ENCODE results near the gene OR52B6.
"Not testable (repeated sequence)": the region's sequence is repeated elsewhere in the genome, so short reads cannot be mapped to it uniquely, and the experiment has no call there.

Gene OR52B6

GRCh38 chr11:5596607-5597201 is 16.0 kb downstream of the OR52B6 start, which contains the start of gene TRIM6:
TSS of gene TRIM6 (plus strand) at chr11:5596637. CDS start at chr11:5596898, 261 bp downstream.
- no peaks in the 10 kb centered on the region for H3K9me2 ChIP-seq (ENCODE audit: low read depth, low read length)
- H3F3A ChIP-seq (ENCODE audit: insufficient read depth, low read length): no peaks in the 10 kb centered on the region
- H3K4me3 ChIP-seq (ENCODE audit: low read depth, low read length, poor library complexity, severe bottlenecking): no peak within 1 kb of the TSS
- H3K4me1 ChIP-seq (ENCODE audit: insufficient read depth, low read length, severe bottlenecking): no peaks in the 10 kb centered on the region
- no peak within 1 kb of the TSS for H3K9ac ChIP-seq (ENCODE audit: low read length)
- H3K36me3 ChIP-seq (ENCODE audit: insufficient read depth, low read length): no peaks in the 10 kb centered on the region
- H3K27me3 ChIP-seq (ENCODE audit: insufficient read depth, low read length): no peaks in the 10 kb centered on the region
- no peaks in the 10 kb centered on the region for H3K79me2 ChIP-seq (ENCODE audit: insufficient read depth, low read length)
- TF ChIP-seq EZH2 (IDR thresholded peaks at IDR 0.05; ENCODE audit: borderline replicate concordance, low read length) (no peak), CTCF (IDR thresholded peaks at IDR 0.05; ENCODE audit: low read length) (no peak)
- H3K4me2 ChIP-seq (ENCODE audit: low read length): no peak within 1 kb of the TSS
- H4K20me1 ChIP-seq (ENCODE audit: insufficient read depth, low read length): no peaks in the 10 kb centered on the region
- H3K27ac ChIP-seq (ENCODE audit: low read depth, low read length, poor library complexity, severe bottlenecking): no peak within 1 kb of the TSS
- H2AFZ ChIP-seq (ENCODE audit: low read length): no peak within 1 kb of the TSS
- H3K9me3 ChIP-seq (ENCODE audit: low read length): no peaks in the 10 kb centered on the region

DNA sequence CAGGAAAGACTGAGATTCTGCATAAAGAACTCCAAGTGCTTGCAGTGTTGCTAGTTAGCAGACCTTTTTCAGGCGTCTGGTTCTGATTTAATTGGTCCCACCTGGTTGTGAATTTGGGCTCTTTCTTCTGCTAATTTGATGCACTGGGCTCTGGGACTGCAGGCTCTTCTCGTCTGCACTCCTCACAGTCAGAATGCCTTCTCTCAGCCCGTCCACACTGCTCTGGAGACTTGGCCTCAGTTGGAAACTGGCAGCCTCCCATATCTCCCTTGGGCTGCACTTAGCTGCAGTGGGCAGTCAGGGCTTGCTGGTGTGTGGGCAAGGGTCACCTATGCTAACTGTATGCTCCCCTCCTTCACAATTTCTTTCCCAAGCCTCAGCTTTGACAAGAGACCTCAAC is 17.3 kb downstream of the OR52B6 start:
- Histone ChIP-seq H2AFZ (ENCODE audit: low read length) (no peak overlapping the region), H3K9ac (ENCODE audit: low read length) (no peak overlapping the region), H3F3A (ENCODE audit: insufficient read depth, low read length) (no peaks in the 10 kb centered on the region), H3K9me2 (ENCODE audit: low read depth, low read length) (no peaks in the 10 kb centered on the region), H4K20me1 (ENCODE audit: insufficient read depth, low read length) (no peaks in the 10 kb centered on the region), H3K4me2 (ENCODE audit: low read length) (no peak overlapping the region), H3K27ac (ENCODE audit: low read depth, low read length, poor library complexity, severe bottlenecking) (no peak overlapping the region), H3K36me3 (ENCODE audit: insufficient read depth, low read length) (no peaks in the 10 kb centered on the region), H3K4me1 (ENCODE audit: insufficient read depth, low read length, severe bottlenecking) (no peaks in the 10 kb centered on the region), H3K27me3 (ENCODE audit: insufficient read depth, low read length) (no peaks in the 10 kb centered on the region), H3K9me3 (ENCODE audit: low read length) (no peaks in the 10 kb centered on the region), H3K79me2 (ENCODE audit: insufficient read depth, low read length) (no peaks in the 10 kb centered on the region), H3K4me3 (ENCODE audit: low read depth, low read length, poor library complexity, severe bottlenecking) (no peak overlapping the region)
- TF ChIP-seq EZH2 (IDR thresholded peaks at IDR 0.05; ENCODE audit: borderline replicate concordance, low read length) (no peak), CTCF (IDR thresholded peaks at IDR 0.05; ENCODE audit: low read length) (no peak)

DNA sequence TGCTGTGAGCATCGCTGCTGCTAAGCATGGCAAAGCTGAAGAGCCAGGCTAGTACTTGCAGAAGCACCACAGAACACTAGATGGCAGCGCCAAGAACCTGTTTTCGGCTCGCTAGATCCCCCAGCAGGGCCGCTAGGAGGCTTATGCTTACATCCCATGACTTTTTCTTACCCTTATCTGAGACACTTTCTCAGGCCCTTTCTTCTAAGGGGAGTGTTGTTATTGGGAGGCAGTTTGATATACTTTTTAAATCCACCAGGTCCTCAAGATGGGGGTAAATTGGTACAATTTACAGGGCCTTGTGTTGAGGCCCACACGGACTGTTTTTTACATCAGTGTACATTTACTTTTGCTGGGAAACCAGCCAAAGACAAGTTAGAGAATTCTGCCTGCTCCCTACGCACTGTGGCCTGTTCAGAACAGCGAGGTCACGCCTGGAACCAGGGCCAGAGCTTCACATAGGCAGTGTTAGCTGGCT is 19.7 kb downstream of the OR52B6 start:
- Histone ChIP-seq H3F3A (ENCODE audit: insufficient read depth, low read length) (no peaks in the 10 kb centered on the region), H3K36me3 (ENCODE audit: insufficient read depth, low read length) (no peaks in the 10 kb centered on the region), H3K9me3 (ENCODE audit: low read length) (no peaks in the 10 kb centered on the region), H3K27ac (ENCODE audit: low read depth, low read length, poor library complexity, severe bottlenecking) (no peak overlapping the region), H3K4me2 (ENCODE audit: low read length) (no peak overlapping the region), H4K20me1 (ENCODE audit: insufficient read depth, low read length) (no peaks in the 10 kb centered on the region), H3K27me3 (ENCODE audit: insufficient read depth, low read length) (no peaks in the 10 kb centered on the region), H3K4me3 (ENCODE audit: low read depth, low read length, poor library complexity, severe bottlenecking) (no peak overlapping the region), H3K4me1 (ENCODE audit: insufficient read depth, low read length, severe bottlenecking) (no peaks in the 10 kb centered on the region), H3K79me2 (ENCODE audit: insufficient read depth, low read length) (no peaks in the 10 kb centered on the region), H3K9me2 (ENCODE audit: low read depth, low read length) (no peaks in the 10 kb centered on the region), H2AFZ (ENCODE audit: low read length) (no peak overlapping the region), H3K9ac (ENCODE audit: low read length) (no peak overlapping the region)
- TF ChIP-seq EZH2 (IDR thresholded peaks at IDR 0.05; ENCODE audit: borderline replicate concordance, low read length): no peak
- peak; percentile 92 for TF ChIP-seq CTCF (IDR thresholded peaks at IDR 0.05; ENCODE audit: low read length)

DNA sequence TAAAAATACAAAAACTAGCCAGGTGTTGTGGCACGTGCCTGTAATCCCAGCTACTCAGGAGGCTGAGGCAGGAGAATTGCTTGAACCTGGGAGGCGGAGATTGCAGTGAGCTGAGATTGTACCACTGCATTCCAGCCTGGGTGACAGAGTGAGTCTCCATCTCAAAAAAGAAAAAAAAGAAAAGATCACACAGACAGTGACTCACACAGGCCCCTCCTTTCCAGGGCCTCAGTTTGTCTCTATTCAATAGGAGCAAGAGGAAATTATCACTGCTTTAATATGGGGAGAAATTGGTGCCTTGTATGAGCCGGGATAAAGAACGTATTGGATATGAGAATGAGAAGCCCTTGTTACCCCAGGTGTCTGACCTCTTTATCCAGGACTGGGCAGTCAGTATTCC is 22.1 kb downstream of the OR52B6 start:
- not testable (repeated sequence) for H3K9me2 ChIP-seq (ENCODE audit: low read depth, low read length); H4K20me1 ChIP-seq (ENCODE audit: insufficient read depth, low read length); H3K9ac ChIP-seq (ENCODE audit: low read length); H3K79me2 ChIP-seq (ENCODE audit: insufficient read depth, low read length); H3K36me3 ChIP-seq (ENCODE audit: insufficient read depth, low read length); H3K9me3 ChIP-seq (ENCODE audit: low read length); H2AFZ ChIP-seq (ENCODE audit: low read length); H3F3A ChIP-seq (ENCODE audit: insufficient read depth, low read length); H3K27me3 ChIP-seq (ENCODE audit: insufficient read depth, low read length); H3K27ac ChIP-seq (ENCODE audit: low read depth, low read length, poor library complexity, severe bottlenecking); H3K4me3 ChIP-seq (ENCODE audit: low read depth, low read length, poor library complexity, severe bottlenecking); H3K4me1 ChIP-seq (ENCODE audit: insufficient read depth, low read length, severe bottlenecking); H3K4me2 ChIP-seq (ENCODE audit: low read length)

Data from OCI-LY1 (cell line).